GM18519 (cell line): ENCODE measurements around the gene OR10A3.
A peak's percentile ranks its signal among the peaks of the same experiment; 100 is the strongest.
"Not testable (repeated sequence)": the region's sequence is repeated elsewhere in the genome, so short reads cannot be mapped to it uniquely, and the experiment has no call there.

Experiments used
- ATAC-seq: cut with Tn5 transposase; IDR thresholded peaks from one replicate; pipeline ENCODE4 v1.9.1; 2021; ENCODE audit warnings: mild to moderate bottlenecking, moderate library complexity; ENCODE audit not compliant: unreplicated experiment, low FRiP score

The OR10A3 gene, protein sequence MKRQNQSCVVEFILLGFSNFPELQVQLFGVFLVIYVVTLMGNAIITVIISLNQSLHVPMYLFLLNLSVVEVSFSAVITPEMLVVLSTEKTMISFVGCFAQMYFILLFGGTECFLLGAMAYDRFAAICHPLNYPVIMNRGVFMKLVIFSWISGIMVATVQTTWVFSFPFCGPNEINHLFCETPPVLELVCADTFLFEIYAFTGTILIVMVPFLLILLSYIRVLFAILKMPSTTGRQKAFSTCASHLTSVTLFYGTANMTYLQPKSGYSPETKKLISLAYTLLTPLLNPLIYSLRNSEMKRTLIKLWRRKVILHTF

GRCh38 chr11:7941608-7942007 lies at the start of gene OR10A3:
Gene OR10A3 (minus strand): TSS chr11:7941708. CDS start chr11:7939520, 2,188 bp downstream.
- no peak for ATAC-seq

GRCh38 chr11:7987560-7987883 lies 46.0 kb upstream of the OR10A3 start:
- not testable (repeated sequence) for ATAC-seq

DNA sequence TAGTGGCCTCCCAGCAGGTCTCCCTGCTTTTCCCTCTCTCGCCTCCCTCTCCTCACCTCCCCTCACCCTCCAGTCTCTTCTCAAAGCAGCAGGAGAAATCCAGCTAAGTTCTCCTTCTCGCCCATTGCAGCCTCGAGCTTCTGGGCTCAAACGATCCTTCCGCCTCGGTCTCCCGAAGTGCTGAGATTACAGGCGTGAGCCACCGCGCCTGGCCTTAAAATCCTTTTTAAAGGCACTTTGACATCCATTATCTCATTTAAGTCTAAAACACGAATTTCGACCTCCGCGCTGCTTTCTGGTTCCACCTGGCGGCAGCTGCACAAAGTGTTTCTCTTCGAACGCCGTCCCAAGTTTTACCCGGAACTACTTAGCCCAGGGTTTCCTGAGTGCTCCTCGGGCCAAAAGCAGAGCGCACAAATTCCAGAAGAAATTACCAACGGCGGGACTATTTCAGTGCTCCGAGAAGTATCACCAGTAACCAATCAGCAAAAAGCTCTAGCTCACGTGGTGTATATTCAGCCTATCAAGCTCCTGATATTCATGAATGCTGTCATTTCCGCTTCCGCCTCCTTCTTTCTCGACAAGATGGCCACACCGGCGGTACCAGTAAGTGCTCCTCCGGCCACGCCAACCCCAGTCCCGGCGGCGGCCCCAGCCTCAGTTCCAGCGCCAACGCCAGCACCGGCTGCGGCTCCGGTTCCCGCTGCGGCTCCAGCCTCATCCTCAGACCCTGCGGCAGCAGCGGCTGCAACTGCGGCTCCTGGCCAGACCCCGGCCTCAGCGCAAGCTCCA lies 45.5 kb upstream of the OR10A3 start, which contains the start of gene EIF3F:
EIF3F (plus strand) TSS at position 570 of the 792 bp plus-strand sequence; CDS start at position 586, 16 bp downstream.
- ATAC-seq = peak; percentile 97

DNA sequence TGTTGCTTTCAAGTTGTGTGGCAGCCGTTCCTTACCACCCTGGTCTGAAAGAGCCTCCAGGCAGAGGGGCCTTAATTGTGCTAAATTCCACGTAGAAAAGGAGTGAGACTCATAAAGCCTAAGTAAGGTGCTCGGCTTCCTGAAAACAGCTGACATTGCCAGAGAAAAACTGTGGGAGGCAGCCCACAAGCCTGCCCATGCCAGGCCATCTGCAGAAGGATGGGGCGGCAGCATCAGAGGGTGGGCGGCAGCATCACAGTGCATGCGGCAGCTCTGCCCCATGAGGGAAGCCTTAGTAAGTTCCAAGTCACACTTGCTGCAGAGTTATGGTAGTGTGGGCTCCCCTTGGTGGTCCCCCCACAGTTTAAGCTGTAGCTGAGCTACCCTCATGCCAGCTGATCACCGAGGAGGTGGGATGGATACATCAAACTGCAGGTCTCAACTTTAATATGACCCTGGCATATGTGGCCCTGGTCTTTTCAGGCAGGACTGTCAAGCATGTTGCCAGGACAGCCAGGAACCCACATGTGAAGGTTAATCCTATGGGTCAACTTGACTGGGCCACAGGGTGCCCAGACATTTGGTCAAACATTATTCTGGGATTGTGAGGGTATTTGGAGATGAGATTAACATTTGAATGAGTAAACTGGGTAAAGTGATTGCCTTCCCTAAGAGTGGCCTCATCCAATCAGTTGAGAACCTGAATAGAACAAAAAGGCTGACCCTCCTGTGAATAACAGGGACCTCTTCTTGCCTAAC lies 42.5 kb upstream of the OR10A3 start:
- no peak for ATAC-seq

GRCh38 chr11:7982582-7983119 lies 41.1 kb upstream of the OR10A3 start:
- no peak for ATAC-seq

- no peak for ATAC-seq
These were observed 40.2 kb upstream of the OR10A3 start for GRCh38 chr11:7981619-7982157.

GRCh38 chr11:7977232-7977917 lies 35.9 kb upstream of the OR10A3 start:
- ATAC-seq = no peak

- no peak for ATAC-seq
These were observed 33.2 kb upstream of the OR10A3 start for GRCh38 chr11:7974668-7975067.

- ATAC-seq = no peak
These were observed 31.5 kb upstream of the OR10A3 start for GRCh38 chr11:7973011-7973410.

GRCh38 chr11:7971846-7972245 lies 30.3 kb upstream of the OR10A3 start:
- no peak for ATAC-seq

DNA sequence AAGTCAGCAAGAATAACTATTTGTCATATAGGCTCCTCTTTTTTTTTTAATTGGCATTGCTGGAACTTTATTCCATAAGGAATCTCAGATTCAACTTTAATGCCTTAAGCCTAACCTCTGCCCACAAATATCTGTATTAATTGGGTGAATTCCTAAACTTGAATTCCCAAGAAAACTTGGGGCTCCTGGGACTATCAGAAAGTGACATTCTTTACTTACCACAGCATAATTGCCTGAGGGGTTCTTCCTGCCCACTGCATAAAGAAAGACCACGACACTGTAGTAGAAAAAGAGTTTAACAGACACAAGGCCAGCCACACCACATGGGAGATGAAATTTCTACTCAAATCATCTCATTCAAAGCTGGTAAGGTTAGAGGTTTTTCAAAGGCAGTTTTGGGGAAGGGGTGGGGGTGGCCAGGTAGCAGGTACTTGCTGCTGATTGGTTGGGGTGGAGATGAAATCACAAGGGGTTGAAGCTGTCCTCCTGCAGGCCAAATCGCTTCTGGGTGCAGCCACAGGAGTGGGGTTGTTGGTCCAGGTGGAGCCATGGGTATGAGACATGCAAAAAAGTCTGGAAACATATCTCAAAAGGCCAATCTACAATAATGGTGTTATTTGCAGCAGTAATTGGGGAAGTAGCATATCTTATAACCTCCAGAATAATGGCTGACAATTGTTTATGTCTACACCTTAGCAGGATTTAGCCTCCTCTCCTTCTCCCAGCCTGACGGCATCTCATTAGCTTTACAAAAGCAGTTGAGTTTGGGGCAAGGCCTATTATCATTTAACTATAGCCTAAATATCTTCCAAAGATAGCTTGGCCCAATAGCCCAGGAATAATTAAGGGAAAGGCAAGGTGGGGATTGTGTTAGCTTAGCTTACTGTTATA lies 28.5 kb upstream of the OR10A3 start:
- ATAC-seq = no peak

- no peak for ATAC-seq
These were observed 27.2 kb upstream of the OR10A3 start for GRCh38 chr11:7968686-7969085.

- ATAC-seq = no peak
These were observed 26.3 kb upstream of the OR10A3 start for GRCh38 chr11:7967826-7968225.

- no peak for ATAC-seq
These were observed 25.6 kb upstream of the OR10A3 start for GRCh38 chr11:7967097-7967496.

GRCh38 chr11:7965386-7965785 lies 23.9 kb upstream of the OR10A3 start, which contains the start of gene NLRP10:
Gene NLRP10 (minus strand): TSS chr11:7965447. CDS start chr11:7963495, 1,952 bp downstream.
- no peak for ATAC-seq

DNA sequence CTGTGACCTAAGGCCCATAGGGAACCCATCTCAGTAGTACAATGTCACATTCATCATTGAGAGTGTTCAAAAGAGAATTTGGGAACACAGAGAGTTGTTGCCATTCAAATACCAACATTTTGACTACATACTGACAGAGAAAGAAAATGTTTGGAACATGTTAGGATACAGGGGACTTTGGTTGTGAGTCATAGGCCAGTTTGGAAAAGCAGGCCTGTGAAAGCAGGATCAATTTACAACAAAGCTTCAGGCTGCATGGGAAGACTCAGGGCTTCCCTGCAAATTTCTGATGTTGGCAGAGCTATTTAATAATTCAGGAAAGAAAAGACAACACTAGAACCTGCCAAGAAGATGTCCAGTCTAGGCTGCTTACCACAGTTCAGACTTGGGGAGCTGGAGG lies 23.4 kb upstream of the OR10A3 start:
- ATAC-seq = no peak

- ATAC-seq = no peak
These were observed 22.8 kb upstream of the OR10A3 start for GRCh38 chr11:7964261-7964660.

DNA sequence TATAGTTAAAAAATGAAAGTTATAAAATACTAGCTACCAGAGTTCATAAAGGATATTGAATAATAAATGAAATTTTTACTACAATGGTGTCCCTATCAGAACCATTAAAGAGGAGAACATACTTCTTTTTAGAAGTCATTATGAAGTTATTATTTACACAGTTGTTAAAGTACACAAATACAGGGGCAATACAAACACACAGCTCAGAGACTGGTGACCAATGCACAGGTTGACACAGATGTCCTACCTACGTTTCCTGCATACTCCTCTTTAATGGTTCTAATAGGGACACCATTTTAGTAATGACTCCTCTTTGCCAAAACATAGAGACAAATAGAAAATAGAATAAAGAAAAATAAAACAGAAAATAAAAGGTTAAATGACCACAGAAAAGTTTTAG lies 13.7 kb upstream of the OR10A3 start:
- ATAC-seq = no peak

- no peak for ATAC-seq
These were observed 8.4 kb upstream of the OR10A3 start for GRCh38 chr11:7949934-7950333.
